ENCODE results near the gene SOX13.

The SOX13 gene

DNA sequence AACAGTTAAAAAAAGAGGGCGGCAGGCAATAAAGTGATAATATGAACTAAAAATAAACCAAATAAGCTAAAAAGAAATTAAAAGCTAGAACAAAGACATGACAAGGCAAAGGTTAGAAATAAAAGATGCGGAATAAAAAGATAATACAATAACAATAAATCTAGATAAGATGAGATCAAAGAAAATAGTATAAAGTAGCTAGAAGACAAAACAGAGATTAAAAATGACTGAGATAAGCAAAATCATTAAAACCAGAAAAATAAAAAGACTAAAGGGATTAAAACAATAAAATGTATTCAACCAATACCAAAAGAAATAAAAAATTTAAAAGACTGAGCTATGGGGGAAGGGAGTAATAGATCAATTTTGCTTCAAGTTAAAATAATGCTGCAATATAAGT lies 10.8 kb upstream of the SOX13 start:
- no peak for DNase-seq (ENCODE audit: low read depth in 2 of 3, low spot score in 2 of 3)

DNA sequence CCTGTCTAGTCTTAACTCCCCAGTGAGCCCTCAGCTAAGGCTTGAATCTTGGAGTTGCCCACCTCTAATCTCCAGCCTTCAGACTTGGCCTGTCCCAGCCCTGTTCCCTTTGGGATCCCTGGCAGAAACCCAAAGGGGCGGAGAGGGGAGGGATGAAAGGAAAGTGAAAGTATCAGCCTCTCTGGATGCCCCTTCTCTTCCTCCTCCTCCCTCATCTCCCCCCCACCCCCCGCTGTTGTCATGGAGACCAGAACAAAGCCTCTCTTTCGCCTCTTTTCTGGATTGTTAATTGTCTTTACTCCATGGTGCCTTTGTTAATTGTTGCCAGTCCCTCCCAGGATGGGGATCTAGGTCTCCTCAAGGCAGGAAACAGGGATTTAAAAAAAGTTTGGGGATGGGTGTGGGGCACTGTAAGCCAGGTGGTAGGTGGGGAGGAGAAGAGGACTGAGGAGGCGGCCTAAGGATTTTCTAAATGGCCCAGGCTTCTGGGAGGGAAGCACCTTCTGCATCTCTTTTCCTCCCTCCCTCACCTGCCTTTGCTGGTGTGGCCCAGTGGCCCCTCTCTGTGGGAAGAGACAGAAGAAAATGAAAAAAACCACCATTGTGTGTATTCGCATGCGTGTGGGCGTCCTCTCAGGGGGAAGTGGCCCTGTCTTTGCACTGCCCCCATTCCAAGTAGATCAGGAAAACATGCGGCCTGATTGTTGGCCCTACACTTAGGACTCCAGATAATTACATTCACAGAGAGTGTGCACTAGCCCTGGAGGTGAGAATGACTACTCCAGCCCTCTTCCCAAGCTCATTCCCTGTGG lies 7.5 kb upstream of the SOX13 start:
- no peak for DNase-seq (ENCODE audit: low read depth in 2 of 3, low spot score in 2 of 3)

DNA sequence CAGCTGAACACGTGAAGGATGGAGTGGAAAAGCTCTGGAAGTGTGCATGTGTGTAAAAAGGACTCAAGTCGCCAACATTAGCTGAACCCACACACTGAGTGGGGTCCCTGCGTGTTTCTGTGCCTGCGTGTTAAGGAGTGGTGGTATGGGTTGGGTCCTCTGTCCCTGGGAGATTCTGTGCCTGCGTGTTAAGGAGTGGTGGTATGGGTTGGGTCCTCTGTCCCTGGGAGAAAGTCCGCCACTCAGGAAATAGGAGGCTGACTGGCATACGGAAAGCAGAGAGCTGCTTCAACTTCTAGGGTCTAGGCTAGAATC lies 7.0 kb upstream of the SOX13 start:
- DNase-seq (ENCODE audit: low read depth in 2 of 3, low spot score in 2 of 3) = no peak

DNA sequence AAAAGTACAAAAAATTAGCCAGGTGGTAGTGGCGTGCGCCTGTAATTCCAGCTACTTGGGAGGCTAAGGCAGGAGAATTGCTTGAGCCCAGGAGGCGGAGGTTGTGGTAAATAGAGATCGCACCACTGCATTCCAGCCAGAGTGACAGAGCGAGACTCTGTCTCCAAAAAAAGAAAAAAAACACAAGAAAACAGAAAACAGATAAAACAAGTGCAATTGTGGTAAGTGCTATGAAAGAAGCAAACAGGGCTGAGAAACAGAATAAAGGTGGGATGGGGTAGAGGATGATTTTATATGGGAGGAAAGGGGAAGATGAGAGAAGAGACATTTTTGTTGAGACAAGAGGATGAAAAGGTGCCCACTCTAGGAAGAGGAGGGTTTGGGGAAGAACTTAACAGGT lies 5.0 kb upstream of the SOX13 start:
- no peak for DNase-seq (ENCODE audit: low read depth in 2 of 3, low spot score in 2 of 3)

DNA sequence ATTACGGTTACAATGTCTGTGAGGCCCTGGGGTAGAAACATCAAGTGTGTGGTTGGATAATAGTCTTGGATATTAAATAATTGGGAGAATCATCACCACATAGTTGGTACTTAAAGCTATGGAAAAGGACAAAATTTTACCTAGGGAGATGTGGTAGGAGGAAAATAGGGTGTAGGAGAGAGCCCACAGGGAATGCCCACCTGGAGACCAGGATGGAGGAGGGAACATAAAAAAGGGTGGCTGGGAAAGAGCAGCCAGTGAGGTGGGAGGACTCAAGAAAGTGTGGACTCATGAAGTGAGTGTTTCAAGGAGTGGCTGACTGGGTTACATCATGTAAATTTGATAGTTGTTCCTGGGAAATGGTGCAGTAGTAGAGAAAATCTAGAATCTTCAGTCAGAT lies 3.0 kb upstream of the SOX13 start:
- DNase-seq (ENCODE audit: low read depth in 2 of 3, low spot score in 2 of 3) = no peak

DNA sequence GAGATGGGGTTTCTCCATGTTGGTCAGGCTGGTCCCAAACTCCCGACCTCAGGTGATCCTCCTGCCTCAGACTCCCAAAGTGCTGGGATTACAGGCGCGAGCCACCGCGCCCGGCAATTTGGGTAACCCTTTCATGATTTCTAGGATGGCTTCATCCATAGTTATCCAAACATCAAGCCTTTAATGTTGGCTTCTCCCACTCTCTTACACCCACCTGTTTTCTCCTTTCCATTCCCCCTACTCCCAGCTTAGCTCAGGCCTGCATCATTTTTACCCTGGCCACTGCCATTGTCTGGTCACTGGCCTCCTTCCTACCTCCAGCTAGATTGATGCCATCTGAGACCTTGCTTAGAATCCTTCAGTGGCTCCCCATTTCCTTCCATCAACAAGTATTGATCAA lies 2.0 kb upstream of the SOX13 start:
- DNase-seq (ENCODE audit: low read depth in 2 of 3, low spot score in 2 of 3) = no peak

DNA sequence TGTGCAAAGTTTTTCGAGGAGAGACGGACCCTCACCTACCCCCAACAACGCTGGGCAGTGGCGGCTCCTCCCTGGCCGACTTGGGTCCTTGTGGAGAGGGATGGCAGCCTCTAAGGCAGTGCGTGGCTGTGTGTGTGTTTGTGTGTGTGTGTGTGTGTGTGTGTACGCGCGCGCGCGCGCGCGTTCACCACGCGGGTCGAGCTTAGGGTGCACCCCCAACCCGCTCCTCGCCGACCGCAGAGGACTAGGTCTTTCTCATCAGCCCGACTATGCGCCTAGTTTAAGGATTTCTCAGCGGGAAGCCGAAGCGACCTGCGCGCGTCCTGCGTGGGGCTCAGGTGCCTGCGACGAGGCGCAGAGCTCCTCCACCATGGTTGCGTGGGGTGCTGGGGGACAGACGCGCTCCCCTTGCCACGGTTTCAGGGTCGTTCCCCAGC lies 940 bp downstream of the SOX13 start:
- no peak for DNase-seq (ENCODE audit: low read depth in 2 of 3, low spot score in 2 of 3)

DNA sequence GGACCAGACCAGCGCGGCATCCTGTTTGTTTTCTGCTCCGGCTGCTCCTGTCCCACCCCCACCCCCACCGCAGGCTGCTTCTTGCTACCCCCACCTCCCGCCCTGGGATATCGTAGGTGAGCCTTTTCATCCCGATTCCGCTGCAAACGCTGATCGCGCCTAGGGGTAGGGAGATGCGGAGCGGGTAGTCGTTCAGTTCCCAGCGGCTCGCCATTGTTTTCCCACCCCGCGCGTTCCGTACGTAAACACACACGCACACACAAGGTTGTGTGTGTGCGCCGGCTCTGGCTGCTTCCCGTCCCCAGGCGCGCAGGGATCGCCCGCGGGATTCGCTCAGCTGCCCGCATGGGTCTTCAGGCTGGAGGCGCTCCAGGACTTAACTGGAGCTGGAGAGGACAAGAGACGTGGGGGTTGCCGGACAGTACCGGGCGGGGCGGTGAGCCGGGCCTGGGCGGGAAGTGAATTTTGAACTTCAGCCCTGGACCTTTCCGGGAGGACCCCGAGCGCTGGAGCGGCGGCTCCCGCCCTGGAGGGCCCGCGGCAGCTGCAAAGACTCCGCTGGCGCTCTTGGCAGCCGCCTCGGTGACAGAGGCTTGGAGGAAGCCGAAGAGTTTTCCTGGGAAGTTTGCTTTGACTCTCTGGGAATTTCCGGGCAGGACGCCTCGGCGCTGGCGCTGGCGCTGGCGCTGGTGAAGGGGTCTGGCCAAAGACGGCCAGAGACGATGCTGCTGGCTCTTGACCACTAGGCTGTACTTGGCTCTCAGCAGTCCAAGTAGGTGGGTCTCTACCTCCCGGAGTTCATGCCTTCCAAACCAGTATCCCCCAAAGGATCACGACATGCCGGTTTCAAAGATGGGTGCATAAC lies 1.6 kb downstream of the SOX13 start:
- DNase-seq (ENCODE audit: low read depth in 2 of 3, low spot score in 2 of 3) = no peak

DNA sequence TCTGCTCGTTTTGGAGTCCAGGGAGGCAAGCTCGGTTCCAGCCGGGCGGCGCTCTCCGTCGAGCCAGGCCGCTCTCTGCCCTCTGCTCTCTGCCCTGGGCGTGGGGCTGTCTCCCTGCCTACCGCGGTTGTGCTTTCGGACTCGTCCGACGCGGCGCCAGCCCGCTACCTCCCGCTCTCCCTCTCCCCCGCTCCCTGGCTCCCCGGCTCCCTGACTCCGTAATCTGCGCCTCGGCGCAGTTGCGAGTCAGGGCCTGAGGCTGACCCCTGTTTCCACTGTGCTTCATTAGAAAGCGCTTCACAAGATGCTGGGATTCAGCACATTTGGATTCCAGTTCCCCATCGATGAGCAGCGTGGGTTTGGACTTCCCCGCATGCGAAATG lies 2.2 kb downstream of the SOX13 start:
- no peak for DNase-seq (ENCODE audit: low read depth in 2 of 3, low spot score in 2 of 3)

DNA sequence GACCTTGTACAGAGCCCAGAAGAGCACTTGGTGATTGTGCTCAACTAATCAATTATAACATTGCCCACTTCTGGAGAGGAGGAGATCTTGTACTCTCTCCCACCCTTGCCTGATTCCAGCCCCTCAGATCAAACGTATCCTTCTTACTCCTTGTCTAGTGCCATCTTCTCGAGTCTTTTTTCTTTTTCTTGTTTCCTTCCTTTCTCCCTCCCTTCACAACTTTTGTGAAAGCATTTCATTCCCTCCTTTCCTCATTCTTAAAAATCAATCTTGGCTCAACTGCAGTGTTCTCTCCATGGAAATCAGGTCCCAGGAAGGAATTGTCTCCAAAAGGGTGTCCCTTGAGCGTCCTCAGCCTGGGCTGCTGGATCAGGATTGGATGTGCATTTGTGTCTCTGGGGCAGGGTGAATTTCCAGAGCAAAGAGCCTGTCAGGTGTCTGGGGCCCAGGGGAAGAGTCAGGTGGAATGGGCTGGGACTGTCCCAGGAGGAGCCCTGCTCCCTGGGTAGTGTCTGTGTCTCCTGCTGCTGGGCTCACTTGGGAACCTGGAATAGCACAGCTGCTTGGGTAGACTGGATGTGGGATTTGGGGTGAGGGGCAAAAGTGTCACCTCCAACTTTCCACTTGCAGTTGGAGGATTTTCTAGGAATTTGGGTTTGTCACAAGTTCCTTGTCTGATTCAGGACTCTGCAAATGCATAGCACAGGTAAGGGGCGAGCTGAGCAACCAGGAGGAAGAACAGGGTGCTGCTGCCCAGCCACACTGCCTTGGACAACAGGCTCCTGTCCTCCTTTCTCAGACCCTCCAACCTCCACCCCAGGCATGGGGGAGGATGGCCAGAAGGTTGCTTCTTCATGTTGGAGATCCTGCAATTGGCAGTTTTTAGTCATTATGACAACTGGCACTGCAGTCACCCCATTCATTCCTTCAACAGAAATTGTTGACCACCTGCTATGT lies 3.3 kb downstream of the SOX13 start:
- no peak for DNase-seq (ENCODE audit: low read depth in 2 of 3, low spot score in 2 of 3)

DNA sequence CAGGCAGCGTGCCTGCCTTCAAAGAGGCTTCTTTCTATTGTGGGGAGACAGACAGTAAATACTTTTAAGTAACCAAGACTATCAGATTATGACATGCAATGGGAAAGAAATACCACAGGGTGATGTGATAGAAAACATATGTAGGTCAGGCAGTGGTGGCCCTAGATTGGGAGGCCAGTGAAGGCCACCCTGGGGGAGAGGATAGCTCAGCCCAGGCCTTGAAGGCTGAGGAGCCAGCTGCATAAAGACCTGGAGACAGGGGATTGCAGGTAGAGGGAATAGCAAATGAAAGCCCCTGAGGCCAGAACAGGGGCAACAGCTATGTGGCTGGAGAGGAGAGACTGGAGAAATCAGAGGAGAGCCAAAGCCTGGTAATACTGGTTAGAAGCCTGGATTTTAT lies 4.0 kb downstream of the SOX13 start:
- DNase-seq (ENCODE audit: low read depth in 2 of 3, low spot score in 2 of 3) = no peak

DNA sequence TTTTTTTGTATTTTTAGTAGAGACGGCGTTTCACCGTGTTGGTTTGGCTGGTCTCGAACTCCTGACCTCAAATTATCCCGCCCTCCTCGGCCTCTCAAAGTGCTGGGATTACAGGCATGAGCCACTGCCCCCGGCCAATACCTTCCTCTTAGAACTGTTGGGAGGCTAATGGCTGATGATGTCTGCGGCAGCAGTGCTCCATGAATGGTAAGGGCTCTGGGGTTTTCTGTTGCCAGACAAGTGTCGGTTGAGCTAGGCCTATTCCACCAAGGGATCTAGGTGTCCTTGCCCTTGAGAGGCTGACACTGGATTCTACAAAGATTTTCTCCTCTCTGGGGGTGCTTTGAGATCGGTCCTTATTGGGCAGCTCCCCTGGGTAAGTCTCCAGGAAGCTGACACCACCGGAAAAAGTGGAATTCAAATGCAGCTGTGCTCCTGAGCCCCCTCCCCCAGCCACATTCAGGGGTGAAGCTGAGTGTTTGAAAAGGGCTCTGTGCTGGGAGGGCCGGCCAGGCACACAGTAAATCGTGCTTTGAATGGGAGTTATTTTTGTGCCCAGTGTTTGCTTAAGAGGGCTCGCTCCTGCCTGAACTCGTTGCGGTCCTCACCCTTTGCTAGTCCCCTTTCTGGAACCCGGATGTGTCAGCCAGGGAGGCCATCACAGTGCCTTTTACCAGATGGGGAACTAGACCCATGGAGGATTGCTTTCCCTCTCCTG lies 5.2 kb downstream of the SOX13 start:
- no peak for DNase-seq (ENCODE audit: low read depth in 2 of 3, low spot score in 2 of 3)

DNA sequence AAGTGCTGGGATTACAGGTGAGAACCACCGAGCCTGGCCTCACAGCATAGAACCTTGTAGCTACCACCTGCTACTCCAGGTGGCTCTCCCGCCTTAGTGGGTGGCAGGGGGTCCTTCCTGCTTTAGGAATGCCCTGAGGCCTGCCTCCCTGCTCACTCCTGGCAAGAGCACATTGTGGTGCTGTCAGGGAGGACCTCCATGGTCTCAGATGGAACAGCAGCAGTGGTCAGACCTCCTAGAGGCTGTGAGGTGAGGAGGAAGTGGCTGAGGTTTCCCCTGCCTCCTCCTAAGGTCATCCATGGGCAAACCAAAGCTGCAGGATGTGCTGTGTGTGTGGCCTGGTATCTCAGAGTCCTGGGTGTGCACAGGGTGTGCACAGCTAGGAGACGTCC lies 6.7 kb downstream of the SOX13 start:
- no peak for DNase-seq (ENCODE audit: low read depth in 2 of 3, low spot score in 2 of 3)

DNA sequence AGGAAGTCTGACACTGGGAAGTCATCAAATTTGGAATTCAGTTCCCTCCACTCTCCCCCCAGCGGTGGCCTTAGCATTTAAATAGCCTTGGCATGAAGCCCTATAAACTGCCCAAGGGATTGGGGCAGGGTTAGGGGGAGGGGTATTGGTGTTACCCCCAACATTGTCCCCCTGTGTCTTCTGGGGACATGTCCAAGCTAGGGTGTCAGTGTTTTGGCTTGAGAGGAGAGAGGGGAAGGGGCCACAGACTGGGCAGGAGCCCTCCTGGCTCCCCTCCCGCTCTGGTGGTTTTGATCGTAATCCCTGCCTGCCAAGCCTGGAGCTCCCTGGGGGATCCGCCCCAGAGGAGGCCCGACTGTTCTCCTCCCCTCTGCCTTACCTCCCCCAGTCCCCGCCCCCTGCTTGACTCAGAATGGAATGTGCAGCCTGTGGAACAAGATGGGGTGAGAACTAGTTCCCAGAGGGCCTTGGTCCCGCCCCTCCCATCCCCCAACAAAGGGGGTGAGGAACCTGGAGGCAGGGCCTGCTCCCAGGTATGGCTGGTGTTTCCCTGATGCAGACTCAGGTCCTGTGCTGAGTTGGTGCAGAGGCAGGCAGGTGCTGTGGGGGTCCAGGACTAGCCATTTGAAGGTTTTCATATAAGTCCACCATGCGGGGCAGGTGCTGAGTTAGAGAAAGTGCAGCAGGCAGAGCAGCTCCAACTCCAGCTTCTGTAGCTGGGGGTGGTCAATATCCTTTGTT lies 7.4 kb downstream of the SOX13 start:
- no peak for DNase-seq (ENCODE audit: low read depth in 2 of 3, low spot score in 2 of 3)

DNA sequence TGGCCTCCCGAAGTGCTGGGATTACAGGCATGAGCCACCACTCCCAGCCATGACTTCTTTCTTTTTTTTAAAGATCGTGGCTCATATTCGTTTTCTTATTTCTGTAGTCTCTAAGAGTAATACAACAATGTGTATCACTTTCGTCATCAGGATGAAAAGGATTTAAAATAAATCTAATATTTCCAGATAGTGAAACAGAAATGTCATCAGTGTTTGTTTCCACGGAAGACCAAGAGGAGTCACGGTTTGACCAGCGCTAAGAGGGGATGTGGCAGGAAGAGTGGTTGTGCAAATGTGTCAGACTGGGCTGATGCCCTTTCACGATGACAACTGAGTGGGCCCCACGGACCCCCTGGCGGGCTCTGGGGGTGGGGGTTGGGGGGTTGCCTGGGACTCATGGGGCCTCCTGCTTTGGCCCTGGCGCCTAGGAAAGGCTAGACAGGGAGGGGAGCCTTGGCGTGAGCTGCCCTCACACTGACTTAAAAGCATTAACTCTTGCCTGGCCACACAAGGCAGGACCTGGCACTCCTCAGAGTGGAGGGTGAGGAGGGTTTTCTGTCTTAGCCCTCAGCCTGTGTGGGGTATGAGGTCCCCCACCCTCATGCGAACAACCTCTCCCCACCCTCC lies 8.4 kb downstream of the SOX13 start:
- DNase-seq (ENCODE audit: low read depth in 2 of 3, low spot score in 2 of 3) = no peak

DNA sequence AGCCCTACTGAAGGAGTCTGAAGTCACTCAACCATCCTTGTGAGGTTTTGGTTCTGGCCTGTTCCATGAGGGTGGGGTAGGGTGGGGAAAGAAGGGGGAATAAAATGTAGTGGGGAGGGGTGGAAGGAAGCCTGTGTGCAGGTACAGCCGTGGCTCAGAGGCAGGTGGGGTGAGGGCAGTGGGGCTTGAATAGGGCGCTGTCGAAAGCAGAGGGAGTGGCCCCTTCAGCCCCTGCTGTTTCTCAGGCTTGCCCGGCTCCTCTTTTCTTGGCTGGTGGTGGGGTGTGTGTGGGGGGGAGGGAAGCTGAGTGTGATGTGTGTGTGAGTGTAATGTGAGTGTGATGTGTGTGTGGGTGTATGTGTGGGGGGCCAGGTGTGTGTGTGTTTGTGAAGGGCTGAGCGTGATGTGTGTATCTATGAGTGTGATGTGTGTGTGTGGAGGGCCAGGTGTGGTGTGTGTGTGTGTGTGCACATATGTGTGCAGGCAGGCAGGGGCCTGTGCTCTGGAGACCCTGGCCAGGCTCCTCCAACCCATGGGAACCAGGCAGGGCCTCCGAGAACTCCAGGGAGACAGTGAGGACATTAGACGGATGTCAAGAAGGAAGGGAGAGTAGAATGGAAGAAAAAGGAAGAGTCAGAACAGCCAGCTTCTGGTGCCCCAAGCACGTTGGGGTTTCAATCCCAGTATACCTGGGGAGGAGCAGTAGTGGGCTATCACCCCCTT lies 9.0 kb downstream of the SOX13 start:
- no peak for DNase-seq (ENCODE audit: low read depth in 2 of 3, low spot score in 2 of 3)

DNA sequence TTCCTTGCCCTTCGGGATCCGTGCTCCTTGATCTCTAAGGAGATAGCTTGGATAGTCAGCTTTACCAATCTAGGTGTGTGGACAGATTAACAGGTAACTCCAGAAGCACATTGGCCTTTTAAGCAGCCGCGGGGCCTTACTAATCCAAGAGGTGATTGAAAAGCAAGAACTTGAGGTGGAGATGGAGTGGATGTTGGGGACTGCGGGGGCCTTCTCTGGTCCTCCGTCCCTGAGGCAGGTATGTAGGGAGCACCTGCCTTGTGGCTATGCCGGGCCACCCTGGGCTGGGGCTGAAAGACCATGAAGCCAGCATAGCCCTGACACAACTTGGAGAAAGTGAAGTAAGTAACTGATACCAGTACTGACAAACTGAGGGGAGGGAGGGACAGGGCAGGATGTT lies 10.6 kb downstream of the SOX13 start:
- no peak for DNase-seq (ENCODE audit: low read depth in 2 of 3, low spot score in 2 of 3)

DNA sequence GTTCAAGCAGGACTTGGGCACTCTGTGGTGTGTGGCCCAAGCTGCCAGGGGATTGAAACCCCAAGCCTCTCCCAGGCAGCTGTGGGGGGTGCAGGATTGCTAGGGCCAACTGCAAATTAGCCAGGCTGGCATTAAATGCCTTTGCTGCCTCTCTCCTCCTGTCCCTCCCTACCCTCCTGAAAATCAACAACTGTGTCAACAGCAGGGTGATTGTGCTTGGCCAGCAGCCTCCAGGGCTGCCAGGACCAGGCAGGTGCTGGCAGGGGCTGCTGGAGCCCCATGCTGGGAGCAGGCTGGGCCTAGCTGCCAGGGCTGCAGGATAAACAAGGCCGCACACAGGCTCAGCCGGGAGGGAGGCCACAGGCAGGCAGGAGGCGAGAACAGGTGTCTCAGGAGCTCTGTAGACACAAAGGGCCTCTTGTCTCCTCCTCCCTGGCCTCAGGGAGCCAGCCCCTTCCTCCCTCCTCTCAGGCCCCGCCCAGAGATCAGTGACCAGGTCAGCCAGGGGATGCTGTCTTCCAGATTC lies 11.4 kb downstream of the SOX13 start:
- no peak for DNase-seq (ENCODE audit: low read depth in 2 of 3, low spot score in 2 of 3)

DNA sequence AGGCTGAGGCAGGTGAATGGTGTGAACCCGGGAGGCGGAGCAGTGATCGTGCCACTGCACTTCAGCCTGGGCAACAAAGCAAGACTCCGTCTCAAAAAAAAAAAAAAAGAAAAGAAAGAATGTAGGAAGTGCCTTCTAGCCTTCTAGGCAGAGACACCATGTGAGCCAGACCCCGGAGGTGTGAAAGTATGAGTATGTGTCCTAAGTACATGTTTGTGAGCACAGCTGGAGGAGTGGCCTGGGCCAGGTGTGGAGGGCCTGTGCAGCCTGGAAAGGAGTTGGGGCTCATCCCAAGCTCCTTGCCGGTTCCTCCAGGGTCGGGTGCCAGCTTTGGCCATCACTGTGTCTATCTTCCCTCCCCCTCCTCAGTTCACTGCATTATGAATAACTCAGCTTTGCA lies 13.0 kb downstream of the SOX13 start:
- no peak for DNase-seq (ENCODE audit: low read depth in 2 of 3, low spot score in 2 of 3)
